OCI-LY3 (cell line): ENCODE data around the gene AIDA.

Experiments
- H2AFZ ChIP-seq: fragments of 200-600, 300-600 bp; shearing (Covaris generic); 2 replicates; pipeline ENCODE4 v1.6.0; 2014; ENCODE audit warnings: antibody characterized with exemption, low read depth, low read length
- H3K27ac ChIP-seq: fragments of 200-600, 300-600 bp; sonication (generic); 2 replicates; pipeline ENCODE4 v1.5.1; 2014; ENCODE audit warnings: mild to moderate bottlenecking, low read length, moderate library complexity, mixed read lengths
- H3K27me3 ChIP-seq: fragments of 200-600, 300-600 bp; sonication (generic); 2 replicates; pipeline ENCODE4 v1.6.1; 2014; ENCODE audit warnings: low read depth, low read length, mixed read lengths
- H3K36me3 ChIP-seq: fragments of 200-600, 300-600 bp; sonication (generic); replicated peaks from 2 replicates; pipeline ENCODE3; 2014; ENCODE audit warnings: low read depth, low read length, mixed read lengths
- H3K4me1 ChIP-seq: fragments of 300-600, 200-600 bp; sonication (generic); 2 replicates; pipeline ENCODE4 v1.6.1; 2014; ENCODE audit warnings: low read length, mixed read lengths
- H3K4me2 ChIP-seq: fragments of 200-600, 300-600 bp; sonication (generic); 2 replicates; pipeline ENCODE4 v1.6.1; 2014; ENCODE audit warnings: low read length, mixed read lengths
- H3K4me3 ChIP-seq: fragments of 300-600, 200-600 bp; sonication (generic); 2 replicates; pipeline ENCODE4 v1.5.1; 2014; ENCODE audit warnings: antibody characterized with exemption, mild to moderate bottlenecking, low read length, moderate library complexity
- H3K79me2 ChIP-seq: fragments of 300-600, 200-600 bp; shearing (Covaris generic); 2 replicates; pipeline ENCODE4 v1.6.1; 2014; ENCODE audit warnings: mild to moderate bottlenecking, low read length, mixed read lengths
- H3K9ac ChIP-seq: fragments of 300-600, 200-600 bp; shearing (Covaris generic); 2 replicates; pipeline ENCODE4 v1.6.0; 2014; ENCODE audit warnings: mild to moderate bottlenecking, low read length, moderate library complexity
- H3K9me3 ChIP-seq: fragments of 200-600, 300-600 bp; shearing (Covaris generic); 2 replicates; pipeline ENCODE4 v1.6.1; 2014; ENCODE audit warnings: low read length, mixed read lengths; ENCODE audit not compliant: insufficient read depth
- H4K20me1 ChIP-seq: fragments of 200-600, 300-600 bp; sonication (generic); 2 replicates; pipeline ENCODE4 v1.6.1; 2016; ENCODE audit warnings: low read length, mixed read lengths; ENCODE audit not compliant: insufficient read depth
- CTCF ChIP-seq: fragments of 200-600, 300-600 bp; sonication (generic); IDR thresholded peaks from 2 replicates; pipeline ENCODE4 v1.5.1; 2014; ENCODE audit warnings: antibody characterized with exemption, low read length, low read depth
- EZH2phosphoT487 ChIP-seq: fragments of 200-600 bp; shearing (Covaris generic); IDR thresholded peaks from 2 replicates; pipeline ENCODE4 v1.6.1; 2018; ENCODE audit warnings: antibody characterized with exemption, mixed run types, low read depth

Gene AIDA

GRCh38 chr1:222629921-222630535, 82.3 kb downstream of the AIDA start:
- H3K79me2 ChIP-seq, result no peaks in the 10 kb centered on the region
- no peak overlapping the region for H3K4me2 ChIP-seq
- TF ChIP-seq EZH2phosphoT487 (no peak), CTCF (no peak)
- H3K27me3 ChIP-seq, result no peaks in the 10 kb centered on the region
- no peaks in the 10 kb centered on the region for H4K20me1 ChIP-seq
- no peak overlapping the region for H3K9ac ChIP-seq
- H3K4me1 ChIP-seq, result no peaks in the 10 kb centered on the region
- H3K4me3 ChIP-seq, result no peak overlapping the region
- no peak overlapping the region for H3K27ac ChIP-seq
- H3K36me3 ChIP-seq, result peaks cover 49% of the 10 kb centered on the region
- no peaks in the 10 kb centered on the region for H3K9me3 ChIP-seq
- no peak overlapping the region for H2AFZ ChIP-seq

GRCh38 chr1:222627232-222627631, 85.1 kb downstream of the AIDA start:
- no peak overlapping the region for H3K9ac ChIP-seq
- peaks cover 43% of the 10 kb centered on the region for H3K36me3 ChIP-seq
- H3K4me3 ChIP-seq, result no peak overlapping the region
- H3K79me2 ChIP-seq, result no peaks in the 10 kb centered on the region
- no peak overlapping the region for H2AFZ ChIP-seq
- TF ChIP-seq CTCF, result no peak
- no peak for TF ChIP-seq EZH2phosphoT487
- H3K4me2 ChIP-seq, result no peak overlapping the region
- H3K27me3 ChIP-seq, result no peaks in the 10 kb centered on the region
- H3K9me3 ChIP-seq, result no peaks in the 10 kb centered on the region
- no peaks in the 10 kb centered on the region for H3K4me1 ChIP-seq
- H4K20me1 ChIP-seq, result no peaks in the 10 kb centered on the region
- no peak overlapping the region for H3K27ac ChIP-seq

- Histone ChIP-seq H2AFZ (no peak overlapping the region), H3K27ac (no peak overlapping the region), H3K36me3 (peaks cover 42% of the 10 kb centered on the region), H3K4me1 (peaks cover 18% of the 10 kb centered on the region), H3K9me3 (no peaks in the 10 kb centered on the region), H3K27me3 (no peaks in the 10 kb centered on the region), H3K4me2 (no peak overlapping the region), H3K4me3 (no peak overlapping the region), H3K9ac (no peak overlapping the region), H3K79me2 (peaks cover 13% of the 10 kb centered on the region), H4K20me1 (peaks cover 5% of the 10 kb centered on the region; the same call in 1 of the 2 replicates)
- TF ChIP-seq CTCF (no peak), EZH2phosphoT487 (no peak)
These were observed 88.1 kb downstream of the AIDA start for GRCh38 chr1:222624214-222624613.

GRCh38 chr1:222623458-222623857, 88.8 kb downstream of the AIDA start:
- no peak overlapping the region for H3K4me3 ChIP-seq
- peaks cover 5% of the 10 kb centered on the region; the same call in 1 of the 2 replicates for H4K20me1 ChIP-seq
- no peaks in the 10 kb centered on the region for H3K27me3 ChIP-seq
- TF ChIP-seq CTCF, result no peak
- TF ChIP-seq EZH2phosphoT487, result no peak
- peaks cover 36% of the 10 kb centered on the region for H3K36me3 ChIP-seq
- H3K79me2 ChIP-seq, result peaks cover 20% of the 10 kb centered on the region
- no peaks in the 10 kb centered on the region for H3K9me3 ChIP-seq
- H3K4me1 ChIP-seq, result peaks cover 24% of the 10 kb centered on the region
- H2AFZ ChIP-seq, result no peak overlapping the region
- H3K4me2 ChIP-seq, result no peak overlapping the region
- no peak overlapping the region for H3K27ac ChIP-seq
- H3K9ac ChIP-seq, result no peak overlapping the region
